ENCODE data around the gene TTYH1.

TTYH1 gene

DNA sequence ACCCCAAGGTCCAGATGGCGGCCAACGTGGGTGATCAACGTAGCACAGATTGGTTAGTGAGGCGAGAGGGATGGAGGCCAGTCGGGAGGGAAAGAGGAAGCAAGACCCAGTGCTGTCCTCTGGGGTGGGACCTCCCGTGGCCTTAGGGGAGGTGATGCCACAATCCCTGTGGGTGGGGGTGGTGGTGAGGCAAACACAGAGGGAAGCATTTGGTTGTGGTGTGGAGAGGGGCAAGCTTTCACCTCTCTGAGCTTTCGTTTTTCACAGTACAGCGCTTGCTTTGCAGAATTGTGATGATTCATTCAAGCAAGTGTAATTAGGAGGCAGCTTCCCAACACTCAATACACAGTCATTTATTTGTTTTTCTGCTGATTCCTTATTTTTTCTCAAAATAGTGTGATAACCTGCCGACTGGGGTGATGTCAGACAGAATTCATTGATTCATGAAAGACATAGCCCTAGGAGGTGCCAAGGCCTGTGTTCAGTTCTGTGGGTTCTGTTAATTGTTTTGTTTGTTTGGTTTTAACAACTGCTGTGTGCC, 36.1 kb downstream of the TTYH1 start:
- TF ChIP-seq, protein P1, sequence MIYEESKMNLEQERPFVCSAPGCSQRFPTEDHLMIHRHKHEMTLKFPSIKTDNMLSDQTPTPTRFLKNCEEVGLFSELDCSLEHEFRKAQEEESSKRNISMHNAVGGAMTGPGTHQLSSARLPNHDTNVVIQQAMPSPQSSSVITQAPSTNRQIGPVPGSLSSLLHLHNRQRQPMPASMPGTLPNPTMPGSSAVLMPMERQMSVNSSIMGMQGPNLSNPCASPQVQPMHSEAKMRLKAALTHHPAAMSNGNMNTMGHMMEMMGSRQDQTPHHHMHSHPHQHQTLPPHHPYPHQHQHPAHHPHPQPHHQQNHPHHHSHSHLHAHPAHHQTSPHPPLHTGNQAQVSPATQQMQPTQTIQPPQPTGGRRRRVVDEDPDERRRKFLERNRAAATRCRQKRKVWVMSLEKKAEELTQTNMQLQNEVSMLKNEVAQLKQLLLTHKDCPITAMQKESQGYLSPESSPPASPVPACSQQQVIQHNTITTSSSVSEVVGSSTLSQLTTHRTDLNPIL (CRISPR knock-in tag; IDR thresholded peaks at IDR 0.05; ENCODE audit: low read depth): no peak
- TF ChIP-seq RARB (CRISPR knock-in tag; IDR thresholded peaks at IDR 0.05) (no peak), PPARA (CRISPR knock-in tag; IDR thresholded peaks at IDR 0.05; ENCODE audit: borderline replicate concordance) (no peak)
- TF ChIP-seq, protein P2, sequence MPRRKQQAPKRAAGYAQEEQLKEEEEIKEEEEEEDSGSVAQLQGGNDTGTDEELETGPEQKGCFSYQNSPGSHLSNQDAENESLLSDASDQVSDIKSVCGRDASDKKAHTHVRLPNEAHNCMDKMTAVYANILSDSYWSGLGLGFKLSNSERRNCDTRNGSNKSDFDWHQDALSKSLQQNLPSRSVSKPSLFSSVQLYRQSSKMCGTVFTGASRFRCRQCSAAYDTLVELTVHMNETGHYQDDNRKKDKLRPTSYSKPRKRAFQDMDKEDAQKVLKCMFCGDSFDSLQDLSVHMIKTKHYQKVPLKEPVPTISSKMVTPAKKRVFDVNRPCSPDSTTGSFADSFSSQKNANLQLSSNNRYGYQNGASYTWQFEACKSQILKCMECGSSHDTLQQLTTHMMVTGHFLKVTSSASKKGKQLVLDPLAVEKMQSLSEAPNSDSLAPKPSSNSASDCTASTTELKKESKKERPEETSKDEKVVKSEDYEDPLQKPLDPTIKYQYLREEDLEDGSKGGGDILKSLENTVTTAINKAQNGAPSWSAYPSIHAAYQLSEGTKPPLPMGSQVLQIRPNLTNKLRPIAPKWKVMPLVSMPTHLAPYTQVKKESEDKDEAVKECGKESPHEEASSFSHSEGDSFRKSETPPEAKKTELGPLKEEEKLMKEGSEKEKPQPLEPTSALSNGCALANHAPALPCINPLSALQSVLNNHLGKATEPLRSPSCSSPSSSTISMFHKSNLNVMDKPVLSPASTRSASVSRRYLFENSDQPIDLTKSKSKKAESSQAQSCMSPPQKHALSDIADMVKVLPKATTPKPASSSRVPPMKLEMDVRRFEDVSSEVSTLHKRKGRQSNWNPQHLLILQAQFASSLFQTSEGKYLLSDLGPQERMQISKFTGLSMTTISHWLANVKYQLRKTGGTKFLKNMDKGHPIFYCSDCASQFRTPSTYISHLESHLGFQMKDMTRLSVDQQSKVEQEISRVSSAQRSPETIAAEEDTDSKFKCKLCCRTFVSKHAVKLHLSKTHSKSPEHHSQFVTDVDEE (CRISPR knock-in tag; IDR thresholded peaks at IDR 0.05): no peak
- ATAC-seq: no peak

DNA sequence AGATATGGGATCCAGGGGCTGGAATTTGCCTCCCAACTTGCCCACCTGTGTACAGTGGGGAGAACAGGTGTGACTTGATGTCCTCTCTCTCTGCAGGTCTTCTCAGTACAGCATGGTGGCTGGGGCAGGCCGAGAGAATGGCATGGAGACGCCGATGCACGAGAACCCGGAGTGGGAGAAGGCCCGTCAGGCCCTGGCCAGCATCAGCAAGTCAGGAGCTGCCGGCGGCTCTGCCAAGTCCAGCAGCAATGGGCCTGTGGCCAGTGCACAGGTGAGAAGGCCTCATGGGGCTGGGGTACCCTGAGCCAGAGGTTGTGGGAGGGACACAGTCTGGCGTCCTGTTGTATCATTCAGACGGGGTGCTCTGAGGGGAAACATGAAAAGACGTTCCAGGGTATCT, 36.7 kb downstream of the TTYH1 start:
- ATAC-seq: no peak

DNA sequence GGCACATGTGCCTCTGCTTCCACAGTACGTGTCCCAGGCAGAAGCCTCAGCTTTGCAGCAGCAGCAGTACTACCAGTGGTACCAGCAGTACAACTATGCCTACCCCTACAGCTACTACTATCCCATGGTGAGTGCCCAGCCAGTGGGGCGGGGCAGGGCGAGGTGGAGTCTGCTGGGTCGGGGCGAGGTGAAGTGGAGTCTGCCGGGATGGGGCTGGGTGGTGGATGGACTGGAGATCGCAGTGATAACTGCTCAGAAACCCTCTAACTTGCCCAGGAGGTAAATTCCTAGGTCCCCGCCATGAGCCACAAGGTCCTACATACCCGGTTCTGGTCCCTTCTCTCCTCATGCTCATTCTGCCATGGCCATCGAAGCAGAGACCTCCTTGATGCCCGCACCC, 37.4 kb downstream of the TTYH1 start:
- ATAC-seq: no peak
- TF ChIP-seq ZNF8 (CRISPR knock-in tag; IDR thresholded peaks at IDR 0.05) (no peak), GLIS3 (CRISPR knock-in tag; IDR thresholded peaks at IDR 0.05) (no peak), TCF4 (CRISPR knock-in tag; IDR thresholded peaks at IDR 0.05; ENCODE audit: borderline replicate concordance) (no peak), RARB (CRISPR knock-in tag; IDR thresholded peaks at IDR 0.05) (no peak)

More for the DNA sequence above, 36.7 kb downstream of the TTYH1 start:
- TF ChIP-seq SNAI2 (CRISPR knock-in tag; IDR thresholded peaks at IDR 0.05) (no peak), GLIS3 (CRISPR knock-in tag; IDR thresholded peaks at IDR 0.05) (no peak), TOX (CRISPR knock-in tag; IDR thresholded peaks at IDR 0.05; ENCODE audit: borderline replicate concordance) (no peak)

DNA sequence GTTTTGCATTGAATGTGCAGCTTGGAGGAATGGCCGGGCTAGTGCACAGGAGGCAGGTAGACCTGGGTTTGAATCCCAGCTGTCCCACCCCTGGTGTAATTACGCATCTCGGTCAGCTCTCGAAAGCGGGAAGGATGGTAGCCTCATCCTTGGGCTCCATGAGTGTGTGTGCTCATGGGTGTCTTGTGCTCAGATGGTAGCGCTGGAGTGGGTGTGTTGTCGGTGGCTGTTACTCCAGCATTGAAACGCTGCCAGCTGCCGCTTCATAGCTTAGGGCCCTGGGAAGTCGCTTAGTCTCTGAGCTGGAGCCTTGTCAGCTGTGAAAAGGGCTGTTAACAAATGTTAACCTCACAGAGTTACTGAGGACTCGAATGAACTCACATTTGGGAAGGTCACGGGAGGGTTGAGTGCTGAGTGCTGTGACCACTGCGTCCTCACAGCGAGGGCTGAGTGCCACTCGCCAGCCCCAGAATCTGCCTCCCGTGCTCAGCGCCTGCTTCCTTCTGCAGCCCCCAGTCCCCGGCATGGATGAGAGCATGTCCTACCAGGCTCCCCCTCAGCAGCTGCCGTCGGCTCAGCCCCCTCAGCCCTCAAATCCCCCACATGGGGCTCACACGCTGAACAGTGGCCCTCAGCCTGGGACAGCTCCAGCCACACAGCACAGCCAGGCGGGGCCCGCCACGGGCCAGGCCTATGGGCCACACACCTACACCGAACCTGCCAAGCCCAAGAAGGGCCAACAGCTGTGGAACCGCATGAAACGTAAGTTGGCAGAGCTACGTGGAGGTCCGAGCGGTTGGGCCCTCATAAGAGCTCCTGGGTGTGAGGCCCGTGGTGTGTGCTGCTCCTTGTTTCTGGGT, 38.9 kb downstream of the TTYH1 start:
- ATAC-seq: no peak
- TF ChIP-seq, protein P3, sequence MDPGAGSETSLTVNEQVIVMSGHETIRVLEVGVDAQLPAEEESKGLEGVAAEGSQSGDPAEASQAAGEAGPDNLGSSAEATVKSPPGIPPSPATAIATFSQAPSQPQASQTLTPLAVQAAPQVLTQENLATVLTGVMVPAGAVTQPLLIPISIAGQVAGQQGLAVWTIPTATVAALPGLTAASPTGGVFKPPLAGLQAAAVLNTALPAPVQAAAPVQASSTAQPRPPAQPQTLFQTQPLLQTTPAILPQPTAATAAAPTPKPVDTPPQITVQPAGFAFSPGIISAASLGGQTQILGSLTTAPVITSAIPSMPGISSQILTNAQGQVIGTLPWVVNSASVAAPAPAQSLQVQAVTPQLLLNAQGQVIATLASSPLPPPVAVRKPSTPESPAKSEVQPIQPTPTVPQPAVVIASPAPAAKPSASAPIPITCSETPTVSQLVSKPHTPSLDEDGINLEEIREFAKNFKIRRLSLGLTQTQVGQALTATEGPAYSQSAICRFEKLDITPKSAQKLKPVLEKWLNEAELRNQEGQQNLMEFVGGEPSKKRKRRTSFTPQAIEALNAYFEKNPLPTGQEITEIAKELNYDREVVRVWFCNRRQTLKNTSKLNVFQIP (CRISPR knock-in tag; IDR thresholded peaks at IDR 0.05; ENCODE audit: borderline replicate concordance, low read depth): no peak
- TF ChIP-seq ZNF70 (CRISPR knock-in tag; IDR thresholded peaks at IDR 0.05) (no peak), ZC3H10 (CRISPR knock-in tag; IDR thresholded peaks at IDR 0.05) (no peak), SNAI2 (CRISPR knock-in tag; IDR thresholded peaks at IDR 0.05) (no peak), TCF4 (CRISPR knock-in tag; IDR thresholded peaks at IDR 0.05; ENCODE audit: borderline replicate concordance) (no peak), ESRRG (CRISPR knock-in tag; IDR thresholded peaks at IDR 0.05) (no peak), ZNF565 (CRISPR knock-in tag; conservative IDR thresholded peaks at IDR 0.05; ENCODE audit: low read depth) (no peak), PPARA (CRISPR knock-in tag; IDR thresholded peaks at IDR 0.05; ENCODE audit: borderline replicate concordance) (no peak), GLIS3 (CRISPR knock-in tag; IDR thresholded peaks at IDR 0.05) (no peak), ISL1 (CRISPR knock-in tag; IDR thresholded peaks at IDR 0.05) (no peak), CSDC2 (CRISPR knock-in tag; IDR thresholded peaks at IDR 0.05) (no peak), OSR1 (CRISPR knock-in tag; IDR thresholded peaks at IDR 0.05) (no peak)
- TF ChIP-seq, protein P2 (CRISPR knock-in tag; IDR thresholded peaks at IDR 0.05): no peak
- TF ChIP-seq, protein P4, sequence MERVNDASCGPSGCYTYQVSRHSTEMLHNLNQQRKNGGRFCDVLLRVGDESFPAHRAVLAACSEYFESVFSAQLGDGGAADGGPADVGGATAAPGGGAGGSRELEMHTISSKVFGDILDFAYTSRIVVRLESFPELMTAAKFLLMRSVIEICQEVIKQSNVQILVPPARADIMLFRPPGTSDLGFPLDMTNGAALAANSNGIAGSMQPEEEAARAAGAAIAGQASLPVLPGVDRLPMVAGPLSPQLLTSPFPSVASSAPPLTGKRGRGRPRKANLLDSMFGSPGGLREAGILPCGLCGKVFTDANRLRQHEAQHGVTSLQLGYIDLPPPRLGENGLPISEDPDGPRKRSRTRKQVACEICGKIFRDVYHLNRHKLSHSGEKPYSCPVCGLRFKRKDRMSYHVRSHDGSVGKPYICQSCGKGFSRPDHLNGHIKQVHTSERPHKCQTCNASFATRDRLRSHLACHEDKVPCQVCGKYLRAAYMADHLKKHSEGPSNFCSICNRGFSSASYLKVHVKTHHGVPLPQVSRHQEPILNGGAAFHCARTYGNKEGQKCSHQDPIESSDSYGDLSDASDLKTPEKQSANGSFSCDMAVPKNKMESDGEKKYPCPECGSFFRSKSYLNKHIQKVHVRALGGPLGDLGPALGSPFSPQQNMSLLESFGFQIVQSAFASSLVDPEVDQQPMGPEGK (CRISPR knock-in tag; IDR thresholded peaks at IDR 0.05; ENCODE audit: borderline replicate concordance): no peak
- TF ChIP-seq, protein P5, sequence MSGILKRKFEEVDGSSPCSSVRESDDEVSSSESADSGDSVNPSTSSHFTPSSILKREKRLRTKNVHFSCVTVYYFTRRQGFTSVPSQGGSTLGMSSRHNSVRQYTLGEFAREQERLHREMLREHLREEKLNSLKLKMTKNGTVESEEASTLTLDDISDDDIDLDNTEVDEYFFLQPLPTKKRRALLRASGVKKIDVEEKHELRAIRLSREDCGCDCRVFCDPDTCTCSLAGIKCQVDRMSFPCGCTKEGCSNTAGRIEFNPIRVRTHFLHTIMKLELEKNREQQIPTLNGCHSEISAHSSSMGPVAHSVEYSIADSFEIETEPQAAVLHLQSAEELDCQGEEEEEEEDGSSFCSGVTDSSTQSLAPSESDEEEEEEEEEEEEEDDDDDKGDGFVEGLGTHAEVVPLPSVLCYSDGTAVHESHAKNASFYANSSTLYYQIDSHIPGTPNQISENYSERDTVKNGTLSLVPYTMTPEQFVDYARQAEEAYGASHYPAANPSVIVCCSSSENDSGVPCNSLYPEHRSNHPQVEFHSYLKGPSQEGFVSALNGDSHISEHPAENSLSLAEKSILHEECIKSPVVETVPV (CRISPR knock-in tag; IDR thresholded peaks at IDR 0.05): no peak
